Mesendoderm (in vitro differentiated cells): ENCODE measurements around the gene STIMATE.

Source experiments
- DNase-seq: peaks from one replicate; pipeline ENCODE4 v3.0.0; 2013
- H2AK5ac ChIP-seq: 2 replicates; pipeline ENCODE4 v1.6.1; 2013; ENCODE audit warnings: low read length, inconsistent platforms
- H2BK120ac ChIP-seq: 2 replicates; pipeline ENCODE4 v1.6.1; 2013; ENCODE audit warnings: low read depth, mild to moderate bottlenecking, low read length, moderate library complexity, mixed read lengths
- H2BK15ac ChIP-seq: replicated peaks from 2 replicates; pipeline ENCODE4 v1.6.1; 2013; ENCODE audit warnings: low read depth, mild to moderate bottlenecking, moderate library complexity
- H2BK5ac ChIP-seq: 2 replicates; pipeline ENCODE4 v1.6.1; 2013; ENCODE audit warnings: low read length, inconsistent platforms
- H3K18ac ChIP-seq: 2 replicates; pipeline ENCODE4 v1.6.1; 2013; ENCODE audit warnings: mild to moderate bottlenecking, low read length, mixed read lengths
- H3K23ac ChIP-seq: one replicate; pipeline ENCODE4 v1.6.1; 2013; ENCODE audit warnings: low read length
- H3K27ac ChIP-seq: 2 replicates; pipeline ENCODE4 v1.5.1; 2013; ENCODE audit warnings: low read depth, mild to moderate bottlenecking, inconsistent platforms, low read length, moderate library complexity
- H3K27me3 ChIP-seq: 2 replicates; pipeline ENCODE4 v1.6.1; 2013; ENCODE audit warnings: low read length, control low read depth, mild to moderate bottlenecking, inconsistent platforms; ENCODE audit not compliant: insufficient read depth, poor library complexity
- H3K36me3 ChIP-seq: 2 replicates; pipeline ENCODE4 v1.6.1; 2013; ENCODE audit warnings: low read length, inconsistent platforms; ENCODE audit not compliant: control insufficient read depth, insufficient read depth
- H3K4ac ChIP-seq: one replicate; pipeline ENCODE4 v1.6.1; 2013; ENCODE audit warnings: low read depth, mild to moderate bottlenecking, low read length, moderate library complexity
- H3K4me1 ChIP-seq: 2 replicates; pipeline ENCODE4 v1.6.1; 2013; ENCODE audit warnings: low read depth, low read length, inconsistent platforms; ENCODE audit not compliant: control insufficient read depth
- H3K4me2 ChIP-seq: 2 replicates; pipeline ENCODE4 v1.6.1; 2013; ENCODE audit warnings: low read length
- H3K4me3 ChIP-seq: 2 replicates; pipeline ENCODE4 v1.5.1; 2013; ENCODE audit warnings: mild to moderate bottlenecking, low read length
- H3K56ac ChIP-seq: one replicate; pipeline ENCODE4 v1.6.1; 2013; ENCODE audit warnings: low read length
- H3K79me1 ChIP-seq: 2 replicates; pipeline ENCODE4 v1.6.1; 2013; ENCODE audit warnings: low read length, inconsistent platforms
- H3K79me2 ChIP-seq: 2 replicates; pipeline ENCODE4 v1.6.1; 2013; ENCODE audit warnings: mild to moderate bottlenecking, low read length; ENCODE audit not compliant: control insufficient read depth, insufficient read depth
- H3K9ac ChIP-seq: 2 replicates; pipeline ENCODE4 v1.6.1; 2013; ENCODE audit warnings: low read length, inconsistent platforms
- H4K5ac ChIP-seq: one replicate; pipeline ENCODE4 v1.6.1; 2013; ENCODE audit warnings: low read length
- H4K8ac ChIP-seq: one replicate; pipeline ENCODE4 v1.6.1; 2013; ENCODE audit warnings: low read depth, mild to moderate bottlenecking, control low read depth, low read length, moderate library complexity
- WGBS: extraction: QIAGEN DNeasy Blood & Tissue Kit; methylation state at CpG from one replicate; pipeline ENCODE4 v1.1.7; 2013; ENCODE audit warnings: low lambda C conversion rate, missing lambda C conversion rate; ENCODE audit not compliant: insufficient coverage; ENCODE audit errors: extremely low coverage; 5-methylcytosine and 5-hydroxymethylcytosine counted together

STIMATE gene

GRCh38 chr3:52845691-52846431 lies 51.5 kb downstream of the STIMATE start:
- no peak for DNase-seq
- no peak overlapping the region for H2AK5ac ChIP-seq
- H3K4me3 ChIP-seq: no peak overlapping the region
- H4K8ac ChIP-seq: no peak overlapping the region
- no peak overlapping the region for H3K4me2 ChIP-seq
- no peak overlapping the region for H2BK120ac ChIP-seq
- no CpG with 5 or more reads among the region's 7 CpGs for WGBS
- H3K27ac ChIP-seq: no peak overlapping the region
- no peak overlapping the region for H4K5ac ChIP-seq
- no peak overlapping the region for H3K56ac ChIP-seq
- H3K79me2 ChIP-seq: no peaks in the 10 kb centered on the region
- H3K18ac ChIP-seq: no peak overlapping the region
- H3K79me1 ChIP-seq: no peaks in the 10 kb centered on the region
- no peak overlapping the region for H2BK5ac ChIP-seq
- H3K27me3 ChIP-seq: no peaks in the 10 kb centered on the region
- no peak overlapping the region for H3K4ac ChIP-seq
- no peak overlapping the region for H3K9ac ChIP-seq
- H3K4me1 ChIP-seq: no peaks in the 10 kb centered on the region
- no peak overlapping the region for H2BK15ac ChIP-seq
- no peak overlapping the region for H3K23ac ChIP-seq
- no peaks in the 10 kb centered on the region for H3K36me3 ChIP-seq

GRCh38 chr3:52845157-52845556 lies 52.2 kb downstream of the STIMATE start:
- Histone ChIP-seq H2BK5ac (no peak overlapping the region), H3K27ac (no peak overlapping the region), H3K4me3 (no peak overlapping the region), H4K5ac (no peak overlapping the region), H3K36me3 (no peaks in the 10 kb centered on the region), H3K9ac (no peak overlapping the region), H4K8ac (no peak overlapping the region), H3K4ac (no peak overlapping the region), H3K18ac (no peak overlapping the region), H3K4me1 (no peaks in the 10 kb centered on the region), H3K79me1 (no peaks in the 10 kb centered on the region), H2BK120ac (no peak overlapping the region), H2AK5ac (no peak overlapping the region), H3K56ac (no peak overlapping the region), H3K23ac (no peak overlapping the region), H3K4me2 (no peak overlapping the region), H3K79me2 (no peaks in the 10 kb centered on the region), H3K27me3 (no peaks in the 10 kb centered on the region), H2BK15ac (no peak overlapping the region)
- no peak for DNase-seq
- no CpG with 5 or more reads among the region's 6 CpGs for WGBS

- H2BK120ac ChIP-seq: no peak overlapping the region
- no peak overlapping the region for H2BK5ac ChIP-seq
- H3K23ac ChIP-seq: no peak overlapping the region
- no peak overlapping the region for H4K8ac ChIP-seq
- no peak overlapping the region for H4K5ac ChIP-seq
- no peak overlapping the region for H3K9ac ChIP-seq
- H3K4me2 ChIP-seq: no peak overlapping the region
- no peaks in the 10 kb centered on the region for H3K27me3 ChIP-seq
- no peak for DNase-seq
- H2AK5ac ChIP-seq: no peak overlapping the region
- no peaks in the 10 kb centered on the region for H3K36me3 ChIP-seq
- H3K4me1 ChIP-seq: no peaks in the 10 kb centered on the region
- no peak overlapping the region for H3K56ac ChIP-seq
- no peak overlapping the region for H3K18ac ChIP-seq
- no peaks in the 10 kb centered on the region for H3K79me1 ChIP-seq
- WGBS: no CpG with 5 or more reads among the region's 18 CpGs
- H3K27ac ChIP-seq: no peak overlapping the region
- no peaks in the 10 kb centered on the region for H3K79me2 ChIP-seq
- no peak overlapping the region for H2BK15ac ChIP-seq
- H3K4ac ChIP-seq: no peak overlapping the region
- H3K4me3 ChIP-seq: no peak overlapping the region
Observed at GRCh38 chr3:52844290-52844975, 52.9 kb downstream of the STIMATE start.

GRCh38 chr3:52843881-52844280 lies 53.5 kb downstream of the STIMATE start:
- Histone ChIP-seq H3K79me2 (no peaks in the 10 kb centered on the region), H3K27ac (no peak overlapping the region), H4K8ac (no peak overlapping the region), H3K56ac (no peak overlapping the region), H2BK120ac (no peak overlapping the region), H4K5ac (no peak overlapping the region), H3K18ac (no peak overlapping the region), H3K27me3 (no peaks in the 10 kb centered on the region), H3K79me1 (no peaks in the 10 kb centered on the region), H3K9ac (no peak overlapping the region), H3K4me3 (no peak overlapping the region), H3K23ac (no peak overlapping the region), H3K36me3 (no peaks in the 10 kb centered on the region), H3K4me2 (no peak overlapping the region), H3K4me1 (no peaks in the 10 kb centered on the region), H3K4ac (no peak overlapping the region), H2BK5ac (no peak overlapping the region), H2AK5ac (no peak overlapping the region), H2BK15ac (no peak overlapping the region)
- no CpG with 5 or more reads among the region's 2 CpGs for WGBS
- no peak for DNase-seq

DNA sequence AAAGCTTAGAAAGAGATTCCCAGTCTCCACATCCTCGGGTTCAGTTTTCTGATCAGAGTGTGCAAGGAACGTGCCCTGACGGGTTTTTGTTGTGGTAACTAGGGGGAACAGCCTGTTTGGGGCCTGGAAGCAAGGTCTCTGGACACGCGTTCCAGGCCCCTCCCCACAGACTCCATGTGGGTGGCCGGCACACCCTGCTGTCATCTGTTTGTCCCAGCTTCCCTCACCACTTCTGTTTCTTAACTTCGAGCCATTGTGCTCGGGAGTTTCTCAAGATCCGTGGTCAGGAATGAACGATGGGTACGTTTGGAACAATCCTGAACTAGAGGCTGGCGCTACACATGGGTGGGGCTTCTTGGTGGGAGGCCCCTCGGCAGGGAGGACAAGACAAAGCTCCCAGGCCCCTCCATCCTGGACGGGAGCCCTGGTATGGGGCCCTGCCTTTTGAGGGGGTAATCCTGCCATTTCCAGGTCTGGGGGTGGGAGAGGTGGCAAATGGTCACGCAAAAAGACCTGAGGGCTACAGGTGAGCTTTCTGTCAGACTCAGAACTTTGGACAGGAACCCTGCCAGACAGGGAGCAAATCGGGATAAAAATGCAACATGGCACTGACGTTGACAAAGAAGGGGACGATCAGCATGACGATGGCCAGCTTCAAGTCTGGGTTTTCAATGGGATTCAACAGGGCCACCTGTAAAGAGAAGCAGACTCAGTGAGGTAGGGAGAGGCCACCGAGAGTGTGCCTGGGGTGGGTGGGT lies 54.1 kb downstream of the STIMATE start:
- Histone ChIP-seq H2BK5ac (no peak overlapping the region), H3K9ac (no peak overlapping the region), H3K36me3 (no peaks in the 10 kb centered on the region), H3K27ac (no peak overlapping the region), H3K79me1 (no peaks in the 10 kb centered on the region), H3K4me3 (no peak overlapping the region), H2BK120ac (no peak overlapping the region), H3K27me3 (no peaks in the 10 kb centered on the region), H3K18ac (no peak overlapping the region), H2AK5ac (no peak overlapping the region), H3K79me2 (no peaks in the 10 kb centered on the region), H3K4me2 (no peak overlapping the region), H2BK15ac (no peak overlapping the region), H3K56ac (no peak overlapping the region), H4K5ac (no peak overlapping the region), H3K23ac (no peak overlapping the region), H4K8ac (no peak overlapping the region), H3K4me1 (no peaks in the 10 kb centered on the region), H3K4ac (no peak overlapping the region)
- WGBS: no CpG with 5 or more reads among the region's 20 CpGs
- DNase-seq: no peak
